HFF-Myc (cell line): ENCODE results near the gene ADGRA1.
"Not testable (repeated sequence)": the region's sequence is repeated elsewhere in the genome, so short reads cannot be mapped to it uniquely, and the experiment has no call there.

Source experiments
- DNase-seq: peaks from one replicate; pipeline ENCODE4 v3.0.0-alpha.2; 2011; ENCODE audit warnings: low read depth; ENCODE audit errors: extremely low read depth
- H3K4me3 ChIP-seq: replicated peaks from 2 replicates; pipeline ENCODE4 v1.5.1; 2011; ENCODE audit warnings: low read depth, mild to moderate bottlenecking, control low read depth, low read length
- TF ChIP-seq, protein P1 (sequence below): IDR thresholded peaks from 2 replicates; pipeline ENCODE4 v1.5.1; 2012; ENCODE audit warnings: mild to moderate bottlenecking, low read depth, low read length, control low read depth; ENCODE audit errors: missing control alignments

ADGRA1 gene

DNA sequence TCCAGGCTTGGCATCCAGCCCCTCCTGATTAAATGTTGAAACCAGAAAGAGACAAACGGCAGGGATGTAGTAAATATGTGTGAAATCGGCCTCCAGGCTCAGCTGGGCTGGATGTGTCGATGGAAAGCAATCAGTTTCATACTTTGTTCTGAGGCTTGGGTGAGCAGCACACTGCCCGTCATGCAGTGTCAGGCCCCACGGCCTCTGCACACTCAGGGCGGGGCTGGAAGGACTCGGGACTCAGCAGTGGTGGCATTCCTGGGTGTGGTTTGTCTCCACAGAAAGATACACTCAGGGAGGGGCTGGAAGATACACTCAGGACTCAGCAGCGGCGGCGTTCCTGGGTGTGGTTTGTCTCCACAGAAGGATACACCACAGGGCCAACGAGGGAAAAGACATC lies 22.0 kb downstream of the ADGRA1 start:
- TF ChIP-seq, protein P1, sequence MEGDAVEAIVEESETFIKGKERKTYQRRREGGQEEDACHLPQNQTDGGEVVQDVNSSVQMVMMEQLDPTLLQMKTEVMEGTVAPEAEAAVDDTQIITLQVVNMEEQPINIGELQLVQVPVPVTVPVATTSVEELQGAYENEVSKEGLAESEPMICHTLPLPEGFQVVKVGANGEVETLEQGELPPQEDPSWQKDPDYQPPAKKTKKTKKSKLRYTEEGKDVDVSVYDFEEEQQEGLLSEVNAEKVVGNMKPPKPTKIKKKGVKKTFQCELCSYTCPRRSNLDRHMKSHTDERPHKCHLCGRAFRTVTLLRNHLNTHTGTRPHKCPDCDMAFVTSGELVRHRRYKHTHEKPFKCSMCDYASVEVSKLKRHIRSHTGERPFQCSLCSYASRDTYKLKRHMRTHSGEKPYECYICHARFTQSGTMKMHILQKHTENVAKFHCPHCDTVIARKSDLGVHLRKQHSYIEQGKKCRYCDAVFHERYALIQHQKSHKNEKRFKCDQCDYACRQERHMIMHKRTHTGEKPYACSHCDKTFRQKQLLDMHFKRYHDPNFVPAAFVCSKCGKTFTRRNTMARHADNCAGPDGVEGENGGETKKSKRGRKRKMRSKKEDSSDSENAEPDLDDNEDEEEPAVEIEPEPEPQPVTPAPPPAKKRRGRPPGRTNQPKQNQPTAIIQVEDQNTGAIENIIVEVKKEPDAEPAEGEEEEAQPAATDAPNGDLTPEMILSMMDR: no peak
- no peak overlapping the region for H3K4me3 ChIP-seq
- no peak for DNase-seq

DNA sequence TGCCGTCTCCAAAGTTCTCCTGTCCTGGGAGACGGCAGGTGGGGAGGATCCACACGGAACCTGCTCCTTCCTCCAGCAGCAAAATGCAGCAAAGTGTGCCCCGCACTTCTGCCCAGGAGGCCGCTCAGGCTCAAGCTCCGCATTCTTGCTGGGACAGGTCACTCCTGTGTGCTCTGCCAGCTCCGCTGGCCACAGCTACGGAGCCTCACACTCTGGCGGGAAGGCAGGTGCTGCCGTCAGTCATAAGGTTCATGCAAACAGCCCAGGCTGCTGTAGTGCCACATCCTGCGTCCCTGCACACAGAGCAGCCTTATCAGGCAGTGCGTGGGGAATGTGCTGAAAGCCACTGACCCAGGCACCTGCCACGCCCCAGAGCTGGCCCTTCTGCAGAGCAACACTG lies 22.4 kb downstream of the ADGRA1 start:
- TF ChIP-seq, protein P1: no peak
- DNase-seq: no peak
- no peak overlapping the region for H3K4me3 ChIP-seq

DNA sequence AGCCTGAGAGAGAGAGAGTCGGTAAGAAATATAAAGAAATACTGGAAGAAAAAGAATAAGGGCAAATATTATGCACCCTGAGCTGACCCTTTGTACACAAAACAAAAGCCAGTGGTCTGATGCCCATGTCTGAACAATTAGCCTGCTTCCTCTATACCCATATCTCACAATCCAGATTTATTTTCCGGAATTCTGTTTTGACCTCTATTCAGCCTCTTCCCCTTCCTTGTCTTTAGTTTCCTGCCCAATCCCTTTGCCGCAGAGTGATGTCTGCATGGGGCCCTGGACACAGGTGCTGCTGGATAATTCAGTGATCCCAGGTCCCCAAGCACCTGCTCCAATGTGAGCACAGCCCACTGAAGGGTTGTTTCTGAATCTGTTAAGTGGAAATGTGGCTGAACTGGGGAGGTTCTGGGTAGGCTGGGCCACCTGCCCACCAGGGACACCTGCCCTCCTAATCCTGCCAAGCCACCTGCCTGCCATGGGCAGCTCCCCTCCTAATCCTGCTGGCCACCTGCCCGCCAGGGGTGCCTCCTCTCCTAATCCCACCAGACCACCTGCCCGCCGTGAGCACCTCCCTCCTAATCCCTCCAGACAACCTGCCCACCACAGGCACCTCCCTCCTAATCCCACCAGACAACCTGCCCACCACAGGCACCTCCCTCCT lies 23.0 kb downstream of the ADGRA1 start:
- no peak for DNase-seq
- H3K4me3 ChIP-seq: no peak overlapping the region
- TF ChIP-seq, protein P1: no peak

DNA sequence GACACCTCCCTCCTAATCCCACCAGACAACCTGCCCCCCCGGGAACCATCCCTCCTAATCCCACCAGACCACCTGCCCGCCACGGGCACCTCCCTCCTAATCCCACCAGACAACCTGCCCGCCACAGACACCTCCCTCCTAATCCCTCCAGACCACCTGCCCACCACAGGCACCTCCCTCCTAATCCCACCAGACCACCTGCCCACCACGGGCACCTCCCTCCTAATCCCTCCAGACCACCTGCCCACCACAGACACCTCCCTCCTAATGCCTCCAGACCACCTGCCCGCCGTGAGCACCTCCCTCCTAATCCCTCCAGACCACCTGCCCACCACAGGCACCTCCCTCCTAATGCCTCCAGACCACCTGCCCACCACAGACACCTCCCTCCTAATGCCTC lies 23.9 kb downstream of the ADGRA1 start:
- not testable (repeated sequence) for H3K4me3 ChIP-seq, DNase-seq

DNA sequence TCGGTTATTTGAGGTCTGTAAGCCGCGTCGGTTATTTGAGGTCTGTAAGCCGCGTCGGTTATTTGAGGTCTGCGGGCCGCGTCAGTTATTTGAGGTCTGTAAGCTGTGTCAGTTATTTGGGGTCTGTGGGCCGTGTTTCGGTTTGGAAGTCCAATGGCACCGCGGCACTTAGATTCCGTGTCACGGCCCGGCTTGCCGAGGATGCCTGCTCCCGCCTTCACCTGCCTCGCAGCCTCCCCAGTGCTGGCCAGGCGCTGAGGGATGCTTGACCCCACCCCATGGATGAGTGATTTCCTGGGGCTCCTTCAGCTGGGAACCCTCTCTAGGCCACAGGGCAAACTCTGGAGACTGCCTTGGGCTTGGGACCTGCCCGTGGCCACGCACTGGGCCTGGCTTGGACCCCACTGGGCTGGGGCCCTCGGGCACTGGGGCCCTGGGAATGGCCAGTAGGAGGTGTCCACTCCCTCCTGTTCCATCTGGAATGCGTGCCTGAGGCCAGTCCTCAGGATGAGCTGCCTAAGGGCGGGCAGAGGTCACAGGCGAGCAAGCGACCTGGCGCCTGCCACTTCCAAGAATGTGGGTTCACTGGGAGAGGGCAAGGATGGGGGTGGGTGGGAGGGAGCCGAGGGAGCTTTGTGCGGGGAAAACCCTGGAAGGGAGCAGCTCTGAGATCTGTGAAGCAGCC lies 25.6 kb downstream of the ADGRA1 start:
- no peak for DNase-seq
- TF ChIP-seq, protein P1: no peak
- H3K4me3 ChIP-seq: no peak overlapping the region

DNA sequence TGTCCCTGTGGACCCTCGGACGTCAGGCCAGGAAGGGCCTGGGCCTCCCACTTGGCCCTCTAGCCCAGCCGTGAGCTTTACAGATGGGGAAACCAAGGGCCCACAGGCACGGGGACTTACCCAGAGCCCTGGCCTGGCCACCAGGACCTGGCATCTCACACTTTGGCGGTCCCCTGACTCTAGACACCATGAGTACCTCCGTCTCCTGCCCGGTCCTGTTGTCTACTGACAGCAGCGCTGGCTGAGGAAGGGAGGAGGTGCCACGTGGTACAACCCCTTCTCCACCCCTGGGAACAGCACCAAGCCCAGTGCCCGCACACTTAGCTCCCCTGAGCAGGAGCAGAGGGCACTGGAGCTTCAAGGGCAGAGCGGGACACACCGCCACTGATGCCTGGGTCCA lies 26.1 kb downstream of the ADGRA1 start:
- TF ChIP-seq, protein P1: no peak
- DNase-seq: no peak

DNA sequence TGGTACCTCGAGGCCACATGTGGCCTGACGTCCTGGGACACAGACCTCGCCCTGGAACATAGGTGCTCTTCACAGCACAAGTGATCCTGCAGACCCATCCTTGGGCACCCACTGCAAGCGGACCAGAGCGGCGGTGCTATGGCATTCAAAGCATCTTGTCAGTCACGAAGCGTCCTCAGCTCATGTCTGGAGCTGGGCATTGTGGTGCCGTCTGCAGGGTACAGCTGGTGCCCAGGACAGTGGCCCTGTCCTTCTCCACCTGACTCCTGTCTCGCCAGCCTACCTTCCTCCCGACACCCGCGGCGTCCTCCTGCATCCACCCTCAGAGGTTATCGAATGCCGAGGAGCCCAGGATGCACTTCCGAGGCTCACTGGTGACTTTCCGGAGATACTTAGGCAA lies 26.5 kb downstream of the ADGRA1 start:
- TF ChIP-seq, protein P1: no peak
- H3K4me3 ChIP-seq: no peak overlapping the region
- DNase-seq: no peak

More for the DNA sequence above, 26.1 kb downstream of the ADGRA1 start:
- H3K4me3 ChIP-seq: no peak overlapping the region
